ENCODE results near the gene TMEM53.

TMEM53 gene

DNA sequence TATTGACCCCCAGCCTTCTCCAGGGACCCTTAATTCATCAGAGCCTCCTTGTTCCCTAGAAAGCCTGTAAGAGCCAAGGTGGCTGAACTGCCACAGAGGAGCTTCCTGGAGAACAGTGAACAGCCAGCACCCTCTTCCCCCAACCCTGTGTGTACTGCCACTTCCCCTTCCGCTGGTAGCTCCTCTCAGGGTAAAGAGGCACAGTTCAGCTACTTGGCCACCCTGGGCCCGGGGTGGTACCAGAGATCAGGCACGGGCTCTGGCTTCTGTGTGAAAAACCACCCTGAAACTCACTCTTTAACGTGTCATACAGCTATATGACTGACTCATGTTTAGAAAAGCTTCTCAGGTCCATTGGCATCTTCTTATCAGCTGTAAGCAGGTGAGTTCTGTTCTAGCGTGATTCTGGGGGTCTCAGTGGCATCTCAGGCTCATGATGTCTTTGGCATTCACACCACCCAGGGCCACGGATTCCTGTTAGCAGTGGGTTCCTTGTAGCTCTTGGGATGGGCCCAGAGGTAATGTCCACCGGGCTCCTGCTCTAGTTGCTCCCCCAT is 22.6 kb upstream of the TMEM53 start:
- DNase-seq = no peak

GRCh38 chr1:44696101-44696500 is 21.8 kb upstream of the TMEM53 start:
- DNase-seq = no peak

- no peak for DNase-seq
These were observed 21.4 kb upstream of the TMEM53 start for GRCh38 chr1:44695671-44696070.

DNA sequence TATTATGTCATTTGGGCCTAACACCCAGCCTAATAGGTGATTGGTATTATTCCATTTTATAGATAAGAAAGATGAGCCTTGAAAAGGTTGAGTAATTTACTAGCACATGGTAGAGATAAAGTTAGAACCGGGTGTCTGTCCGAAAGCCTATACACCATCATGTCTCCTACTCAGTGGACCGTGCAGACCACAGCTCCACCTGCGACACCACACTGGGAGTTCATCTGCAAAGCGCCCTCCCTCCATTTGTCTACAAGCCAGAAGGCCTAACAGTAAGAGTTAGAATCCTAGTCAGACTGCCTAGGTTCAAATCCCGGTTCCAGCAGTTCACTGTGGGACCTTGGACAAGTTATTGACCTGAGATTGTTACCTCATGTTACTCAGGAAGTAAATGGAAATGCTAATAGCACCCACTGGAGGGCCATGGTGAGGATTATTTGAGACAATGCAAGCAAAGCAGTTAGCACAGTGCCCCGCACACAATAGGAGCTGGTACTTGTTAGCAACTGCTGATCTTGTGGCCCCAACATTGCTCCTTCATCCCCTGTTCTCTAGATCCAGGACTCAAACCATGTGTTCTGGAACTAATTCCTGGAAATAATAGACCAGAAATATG is 20.7 kb upstream of the TMEM53 start:
- DNase-seq = no peak

GRCh38 chr1:44693900-44694299 is 19.6 kb upstream of the TMEM53 start:
- DNase-seq = no peak

DNA sequence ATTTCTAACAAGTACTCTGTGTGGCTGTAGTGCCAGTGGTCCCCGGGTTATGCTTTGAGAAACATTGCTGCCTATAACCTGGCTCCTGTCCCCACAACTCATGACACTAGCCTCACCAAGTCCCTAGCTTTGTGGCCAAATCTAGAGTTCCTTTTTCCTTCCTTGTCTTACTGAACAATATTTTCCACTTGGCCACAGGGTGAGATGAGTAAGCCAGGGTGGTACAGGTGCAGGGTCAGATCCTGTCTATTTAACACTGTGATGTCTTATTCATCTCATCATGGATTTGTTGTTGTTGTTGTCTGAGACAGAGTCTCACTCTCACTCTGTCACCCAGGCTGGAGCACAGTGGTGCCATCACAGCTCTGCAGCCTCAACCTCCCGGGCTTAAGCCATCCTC is 18.9 kb upstream of the TMEM53 start:
- no peak for DNase-seq

- DNase-seq = no peak
These were observed 15.1 kb upstream of the TMEM53 start for GRCh38 chr1:44689447-44689765.

- DNase-seq = no peak
These were observed 14.6 kb upstream of the TMEM53 start for GRCh38 chr1:44688760-44689446.

DNA sequence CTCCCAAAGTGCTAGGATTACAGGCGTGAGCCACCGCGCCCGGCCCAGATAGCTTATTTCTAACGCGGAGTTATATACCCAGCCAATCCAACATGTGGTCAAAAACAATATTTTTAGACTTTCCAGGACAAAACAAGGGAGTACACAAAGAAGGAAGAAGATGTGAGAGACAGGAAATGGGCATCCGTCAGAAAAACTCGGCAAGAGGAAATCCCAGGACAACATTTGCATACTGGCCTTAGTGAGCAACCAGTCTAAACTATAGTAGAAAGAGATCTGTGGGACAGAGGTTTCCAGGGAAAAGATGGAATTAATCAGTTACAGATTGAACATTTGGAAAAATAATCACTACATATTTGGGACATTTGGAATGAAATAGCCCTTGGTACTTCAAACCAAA is 11.6 kb upstream of the TMEM53 start:
- DNase-seq = no peak

- DNase-seq = no peak
These were observed 10.9 kb upstream of the TMEM53 start for GRCh38 chr1:44685218-44685617.

GRCh38 chr1:44684525-44684924 is 10.2 kb upstream of the TMEM53 start:
- no peak for DNase-seq

- no peak for DNase-seq
These were observed 8.6 kb upstream of the TMEM53 start for GRCh38 chr1:44682883-44683265.

- no peak for DNase-seq
These were observed 7.9 kb upstream of the TMEM53 start for GRCh38 chr1:44681905-44682882.

DNA sequence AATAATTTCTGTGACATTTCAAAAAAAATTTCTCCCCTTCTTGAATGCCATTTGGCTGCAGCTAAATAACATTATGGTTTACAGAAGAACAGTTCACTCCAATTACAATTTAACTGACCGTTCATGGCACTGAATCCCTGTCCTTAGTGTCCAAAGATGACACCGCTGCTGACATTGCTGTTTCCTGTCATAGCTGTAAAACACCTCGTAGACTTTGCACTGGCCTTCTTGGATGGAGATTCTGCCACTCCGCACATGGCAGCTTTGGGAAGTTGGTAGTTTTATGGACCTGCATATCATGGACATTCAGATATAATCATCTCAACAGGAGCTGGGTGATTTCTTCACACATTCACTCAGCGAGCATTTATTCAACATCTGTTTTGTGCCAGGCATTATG is 5.2 kb upstream of the TMEM53 start:
- DNase-seq = no peak

- DNase-seq = no peak
These were observed 4.3 kb upstream of the TMEM53 start for GRCh38 chr1:44678626-44679025.

GRCh38 chr1:44678120-44678519 is 3.8 kb upstream of the TMEM53 start:
- DNase-seq = no peak

GRCh38 chr1:44677201-44677766 is 3.0 kb upstream of the TMEM53 start:
- DNase-seq = no peak

GRCh38 chr1:44676484-44677200 is 2.4 kb upstream of the TMEM53 start:
- no peak for DNase-seq

GRCh38 chr1:44675186-44675585 is 905 bp upstream of the TMEM53 start:
- no peak for DNase-seq

DNA sequence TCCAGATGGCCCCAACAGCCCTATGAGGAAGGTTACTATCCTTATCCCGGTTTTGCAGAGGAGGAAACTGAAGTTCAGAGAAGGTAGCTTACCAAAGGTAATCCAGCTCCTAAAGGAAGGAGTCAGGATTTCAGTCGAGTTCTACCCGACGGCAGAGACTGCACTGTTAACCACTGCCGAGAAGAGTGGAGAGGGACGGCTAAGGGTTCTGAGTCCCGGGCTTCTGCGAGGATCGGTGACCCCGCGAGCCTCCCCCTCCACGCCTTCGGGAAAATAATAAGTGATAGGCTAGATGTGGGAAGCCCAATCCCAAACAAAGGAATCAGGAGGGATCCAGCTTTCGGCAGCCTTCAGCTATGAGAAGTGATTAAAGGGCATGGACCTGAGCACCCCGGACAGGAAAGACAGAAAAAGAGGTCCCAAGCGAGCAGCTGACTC is 587 bp downstream of the TMEM53 start:
- DNase-seq = no peak

- no peak for DNase-seq
These were observed 1.2 kb downstream of the TMEM53 start for GRCh38 chr1:44672961-44673674.
